K562 (cell line): ENCODE results near the gene SLC38A2. TPM values are rescaled to one million over a fixed set of nuclear protein-coding genes. Genes with fewer than 3 reads are reported as not detected.
A peak's percentile ranks its signal among the peaks of the same experiment; 100 is the strongest.

Experiments
- BRF1 ChIP-seq: IDR thresholded peaks from 3 replicates; pipeline ENCODE4 v1.6.1; 2011; ENCODE audit warnings: borderline replicate concordance, mild to moderate bottlenecking; ENCODE audit not compliant: insufficient read length; ENCODE audit errors: extremely low read depth
- CXXC5 ChIP-seq: fragments of 250-450 bp; sonication (Bioruptor Pico); IDR thresholded peaks from 2 replicates; pipeline ENCODE4 v1.8.0; 2022; ENCODE audit warnings: inconsistent platforms, mild to moderate bottlenecking, moderate library complexity
- ESRRA ChIP-seq: fragments of 450-650 bp; IDR thresholded peaks from 2 replicates; pipeline ENCODE4 v1.6.1; 2014; ENCODE audit warnings: low read depth, mild to moderate bottlenecking, moderate library complexity, borderline replicate concordance
- HNRNPUL1 ChIP-seq: fragments of 200-400 bp; formaldehyde crosslinking; IDR thresholded peaks from 2 replicates; pipeline ENCODE4 v1.6.1; 2017; ENCODE audit warnings: low read length
- MEIS2 ChIP-seq: fragments of 450-650 bp; IDR thresholded peaks from 2 replicates; pipeline ENCODE4 v1.6.1; 2014; ENCODE audit warnings: mild to moderate bottlenecking; ENCODE audit not compliant: partially characterized antibody
- NFIC ChIP-seq: fragments of 450-650 bp; IDR thresholded peaks from 2 replicates; pipeline ENCODE4 v1.6.1; 2017; ENCODE audit warnings: mild to moderate bottlenecking, inconsistent platforms
- NFXL1 ChIP-seq: fragments of 450-650 bp; formaldehyde crosslinking; IDR thresholded peaks from 2 replicates; pipeline ENCODE4 v1.4.0; 2021; ENCODE audit warnings: mild to moderate bottlenecking
- PCBP2 ChIP-seq: fragments of 200-400 bp; formaldehyde crosslinking; IDR thresholded peaks from 2 replicates; pipeline ENCODE4 v1.6.1; 2018; ENCODE audit warnings: low read length, low read depth, mild to moderate bottlenecking, moderate library complexity; ENCODE audit not compliant: poor library complexity, severe bottlenecking
- TAF9B ChIP-seq: fragments of 450-650 bp; IDR thresholded peaks from 2 replicates; pipeline ENCODE4 v1.6.1; 2018; ENCODE audit warnings: mild to moderate bottlenecking; ENCODE audit not compliant: partially characterized antibody
- TCFL5 ChIP-seq: fragments of 250-450 bp; sonication (Bioruptor Pico); conservative IDR thresholded peaks from 2 replicates; pipeline ENCODE4 v1.6.1; 2021; ENCODE audit warnings: mild to moderate bottlenecking, moderate library complexity, matching md5 sums
- TRIM28 ChIP-seq: fragments of 450-650 bp; IDR thresholded peaks from 2 replicates; pipeline ENCODE4 v1.6.1; 2017
- TSC22D4 ChIP-seq: fragments of 450-650 bp; IDR thresholded peaks from 2 replicates; pipeline ENCODE4 v1.6.1; 2016; ENCODE audit warnings: missing genetic modification characterization, missing biosample characterization, control low read depth
- XRCC5 ChIP-seq: fragments of 200-400 bp; formaldehyde crosslinking; IDR thresholded peaks from 2 replicates; pipeline ENCODE4 v1.6.1; 2017; ENCODE audit warnings: low read depth, mild to moderate bottlenecking, low read length
- ZNF165 ChIP-seq: fragments of 250-450 bp; sonication (Bioruptor Pico); IDR thresholded peaks from 2 replicates; pipeline ENCODE4 v1.4.0; 2020; ENCODE audit warnings: borderline replicate concordance
- ZNF41 ChIP-seq: fragments of 250-450 bp; sonication (Bioruptor Pico); conservative IDR thresholded peaks from 2 replicates; pipeline ENCODE4 v1.4.0; 2020; ENCODE audit warnings: mild to moderate bottlenecking
- ZNF695 ChIP-seq: fragments of 450-650 bp; formaldehyde crosslinking; IDR thresholded peaks from 2 replicates; pipeline ENCODE4 v1.4.0; 2020; ENCODE audit warnings: mild to moderate bottlenecking, moderate library complexity
- polyA plus RNA-seq, 8 experiments: library from polyadenylated mRNA; depleted of rRNA in 4 of 8; stranded (reverse) in 5 of 8; unstranded in 3 of 8; fragments of >200 nt; fragmentation: Nextera tagmentation in 2 of 8; fragmentation: Illumina TruSeq in 1 of 8; extraction: Ambion mirVana in 2 of 8; extraction: Trizol in 1 of 8; gene quantifications; 2 replicates each; pipeline versions ENCODE4 v1.2.1 to v1.2.3, GENCODE V29; 2011 to 2014; ENCODE audit warnings: inconsistent platforms in 1 of 8, missing spikeins in 1 of 8
- total RNA-seq, 7 experiments: library from RNA; depleted of rRNA in 6 of 7; stranded (reverse); fragments of >200 nt in 6 of 7; fragmentation: Illumina TruSeq in 2 of 7; extraction: Trizol in 2 of 7; gene quantifications; 2 replicates each; pipeline versions ENCODE4 v1.2.1 to v1.2.3, GENCODE V29; 2011 to 2021; ENCODE audit warnings: low replicate concordance in 1 of 7
- TF ChIP-seq, protein P1 (sequence below): fragments of 450-650 bp; conservative IDR thresholded peaks from 2 replicates; pipeline ENCODE4 v1.6.1; 2016; ENCODE audit warnings: missing genetic modification characterization, low read depth, mild to moderate bottlenecking, missing compliant biosample characterization, moderate library complexity
- TF ChIP-seq, protein P2 (sequence below): sonication (generic); formaldehyde crosslinking; IDR thresholded peaks from 2 replicates; pipeline ENCODE4 v1.9.0; 2022; ENCODE audit warnings: mild to moderate bottlenecking, missing genetic modification reagents
- TF ChIP-seq, protein P3 (sequence below), 2 experiments: fragments of 450-650 bp in 1 of 2; sonication (generic) in 1 of 2; formaldehyde crosslinking in 1 of 2; IDR thresholded peaks in 1 of 2; conservative IDR thresholded peaks in 1 of 2; 2 replicates each; pipeline versions ENCODE4 v1.6.1 to v1.8.1; 2016 to 2023; ENCODE audit warnings: mild to moderate bottlenecking in 2 of 2, moderate library complexity in 2 of 2, inconsistent platforms in 1 of 2, missing genetic modification reagents in 1 of 2
- TF ChIP-seq, protein P4 (sequence below): fragments of 450-650 bp; formaldehyde crosslinking; IDR thresholded peaks from 2 replicates; pipeline ENCODE4 v1.4.0; 2020; ENCODE audit warnings: mild to moderate bottlenecking, mixed read lengths
- TF ChIP-seq, protein P5 (sequence below): fragments of 450-650 bp; IDR thresholded peaks from 2 replicates; pipeline ENCODE4 v1.6.1; 2016; ENCODE audit warnings: missing biosample characterization, missing genetic modification characterization

Gene SLC38A2
- total and polyA plus RNA-seq, 9 of the 15 experiments (the other 6 are each of a cell fraction or from before 2014, with no cell fraction given) = 98.7 to 292 (median 143) TPM

DNA sequence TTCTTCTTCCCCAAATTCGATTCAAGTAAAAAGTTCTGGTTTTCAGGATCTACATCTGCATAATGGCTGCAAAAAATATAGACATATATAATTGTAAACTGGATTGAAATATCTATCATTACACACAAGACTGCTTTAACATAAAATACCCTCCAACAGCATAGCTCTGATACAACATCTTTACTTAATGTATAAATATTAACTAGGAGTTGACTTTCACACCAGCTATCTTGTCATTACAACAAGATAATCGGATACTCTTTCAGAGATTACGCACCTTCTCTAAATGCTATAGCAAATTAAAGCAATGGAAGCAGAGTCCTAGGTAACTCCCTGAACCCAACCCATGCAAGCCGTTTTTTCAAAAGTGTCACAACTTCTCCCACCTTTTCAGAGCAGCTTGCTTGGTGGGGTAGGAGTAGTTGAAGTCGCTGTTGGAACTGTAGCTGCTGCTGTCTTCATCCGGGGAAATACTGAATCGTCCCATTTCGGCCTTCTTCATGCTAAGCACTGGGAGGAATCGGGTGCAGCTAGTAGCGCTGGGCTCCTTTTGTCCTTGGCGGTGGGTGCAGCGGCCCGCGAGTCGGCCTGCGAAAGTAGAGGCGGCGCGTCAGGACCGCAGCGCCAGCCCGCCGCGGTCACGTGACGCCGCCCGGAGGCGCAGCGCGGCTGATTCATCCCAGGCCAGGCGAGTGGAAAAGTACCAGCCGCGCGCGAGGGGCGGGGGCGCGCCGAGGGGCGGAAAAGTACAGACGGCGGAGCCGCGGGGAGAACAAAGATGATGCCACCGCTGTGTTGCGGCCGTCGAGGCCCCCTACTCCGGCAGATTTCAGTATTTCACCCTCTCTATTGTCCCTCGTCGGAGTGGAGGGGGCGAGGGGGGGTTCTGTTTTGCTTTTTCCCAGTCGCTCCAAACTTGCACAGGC lies 1.5 kb downstream of the SLC38A2 start (continued):
- TF ChIP-seq BRF1 (no peak), MEIS2 (no peak), ZNF695 (no peak), XRCC5 (no peak), TCFL5 (CRISPR knock-in tag) (no peak), PCBP2 (no peak), NFIC (peak; percentile 52), ESRRA (peak; percentile 55; the same call in 1 of the 2 replicates), TSC22D4 (tag) (no peak), NFXL1 (no peak), ZNF165 (CRISPR knock-in tag) (no peak), TRIM28 (no peak), CXXC5 (CRISPR knock-in tag) (peak; percentile 90), TAF9B (no peak), HNRNPUL1 (no peak), ZNF41 (no peak)
- TF ChIP-seq, protein P1, sequence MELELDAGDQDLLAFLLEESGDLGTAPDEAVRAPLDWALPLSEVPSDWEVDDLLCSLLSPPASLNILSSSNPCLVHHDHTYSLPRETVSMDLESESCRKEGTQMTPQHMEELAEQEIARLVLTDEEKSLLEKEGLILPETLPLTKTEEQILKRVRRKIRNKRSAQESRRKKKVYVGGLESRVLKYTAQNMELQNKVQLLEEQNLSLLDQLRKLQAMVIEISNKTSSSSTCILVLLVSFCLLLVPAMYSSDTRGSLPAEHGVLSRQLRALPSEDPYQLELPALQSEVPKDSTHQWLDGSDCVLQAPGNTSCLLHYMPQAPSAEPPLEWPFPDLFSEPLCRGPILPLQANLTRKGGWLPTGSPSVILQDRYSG (tag) = no peak
- TF ChIP-seq, protein P2, sequence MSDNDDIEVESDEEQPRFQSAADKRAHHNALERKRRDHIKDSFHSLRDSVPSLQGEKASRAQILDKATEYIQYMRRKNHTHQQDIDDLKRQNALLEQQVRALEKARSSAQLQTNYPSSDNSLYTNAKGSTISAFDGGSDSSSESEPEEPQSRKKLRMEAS = peak; percentile 75
- TF ChIP-seq, protein P3, sequence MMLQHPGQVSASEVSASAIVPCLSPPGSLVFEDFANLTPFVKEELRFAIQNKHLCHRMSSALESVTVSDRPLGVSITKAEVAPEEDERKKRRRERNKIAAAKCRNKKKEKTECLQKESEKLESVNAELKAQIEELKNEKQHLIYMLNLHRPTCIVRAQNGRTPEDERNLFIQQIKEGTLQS (IDR thresholded peaks at IDR 0.05) = no peak; the same call in none of the 2 replicates
- TF ChIP-seq, protein P3 (CRISPR knock-in tag; conservative IDR thresholded peaks at IDR 0.05) = peak; percentile 37; the same call in 1 of the 2 replicates
- TF ChIP-seq, protein P4, sequence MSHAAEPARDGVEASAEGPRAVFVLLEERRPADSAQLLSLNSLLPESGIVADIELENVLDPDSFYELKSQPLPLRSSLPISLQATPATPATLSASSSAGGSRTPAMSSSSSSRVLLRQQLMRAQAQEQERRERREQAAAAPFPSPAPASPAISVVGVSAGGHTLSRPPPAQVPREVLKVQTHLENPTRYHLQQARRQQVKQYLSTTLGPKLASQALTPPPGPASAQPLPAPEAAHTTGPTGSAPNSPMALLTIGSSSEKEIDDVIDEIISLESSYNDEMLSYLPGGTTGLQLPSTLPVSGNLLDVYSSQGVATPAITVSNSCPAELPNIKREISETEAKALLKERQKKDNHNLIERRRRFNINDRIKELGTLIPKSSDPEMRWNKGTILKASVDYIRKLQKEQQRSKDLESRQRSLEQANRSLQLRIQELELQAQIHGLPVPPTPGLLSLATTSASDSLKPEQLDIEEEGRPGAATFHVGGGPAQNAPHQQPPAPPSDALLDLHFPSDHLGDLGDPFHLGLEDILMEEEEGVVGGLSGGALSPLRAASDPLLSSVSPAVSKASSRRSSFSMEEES (CRISPR knock-in tag) = peak; percentile 100
- TF ChIP-seq, protein P5, sequence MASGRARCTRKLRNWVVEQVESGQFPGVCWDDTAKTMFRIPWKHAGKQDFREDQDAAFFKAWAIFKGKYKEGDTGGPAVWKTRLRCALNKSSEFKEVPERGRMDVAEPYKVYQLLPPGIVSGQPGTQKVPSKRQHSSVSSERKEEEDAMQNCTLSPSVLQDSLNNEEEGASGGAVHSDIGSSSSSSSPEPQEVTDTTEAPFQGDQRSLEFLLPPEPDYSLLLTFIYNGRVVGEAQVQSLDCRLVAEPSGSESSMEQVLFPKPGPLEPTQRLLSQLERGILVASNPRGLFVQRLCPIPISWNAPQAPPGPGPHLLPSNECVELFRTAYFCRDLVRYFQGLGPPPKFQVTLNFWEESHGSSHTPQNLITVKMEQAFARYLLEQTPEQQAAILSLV (tag) = no peak
